HepG2 (cell line): ENCODE results near the gene BPIFB2. TPM values are rescaled to one million over a fixed set of nuclear protein-coding genes. Genes with fewer than 3 reads are reported as not detected.

Experiments
- ARNTL ChIP-seq: sonication (generic); formaldehyde crosslinking; IDR thresholded peaks from 2 replicates; pipeline ENCODE4 v1.4.0; 2020; ENCODE audit warnings: mild to moderate bottlenecking, missing genetic modification reagents
- EHMT2 ChIP-seq: fragments of 200-600 bp; sonication (generic); IDR thresholded peaks from 2 replicates; pipeline ENCODE4 v1.7.0; 2017; ENCODE audit warnings: antibody characterized with exemption, low read depth, low read length, borderline replicate concordance
- HIVEP1 ChIP-seq: sonication (generic); formaldehyde crosslinking; IDR thresholded peaks from 2 replicates; pipeline ENCODE4 v1.4.0; 2020; ENCODE audit warnings: mild to moderate bottlenecking, missing genetic modification reagents
- MTF2 ChIP-seq: sonication (generic); formaldehyde crosslinking; IDR thresholded peaks from 2 replicates; pipeline ENCODE4 v1.5.0; 2020; ENCODE audit warnings: missing genetic modification reagents, borderline replicate concordance
- NCOA1 ChIP-seq: sonication (generic); formaldehyde crosslinking; IDR thresholded peaks from 2 replicates; pipeline ENCODE4 v1.9.0; 2021; ENCODE audit warnings: missing genetic modification reagents
- NFYC ChIP-seq: IDR thresholded peaks from 2 replicates; pipeline ENCODE4 v1.6.1; 2016; ENCODE audit warnings: missing genetic modification reagents, missing compliant biosample characterization
- RFXANK ChIP-seq: IDR thresholded peaks from 2 replicates; pipeline ENCODE4 v1.6.1; 2016
- TOPORS ChIP-seq: sonication (generic); formaldehyde crosslinking; IDR thresholded peaks from 2 replicates; pipeline ENCODE4 v1.8.0; 2023; ENCODE audit warnings: mild to moderate bottlenecking, missing genetic modification reagents
- TRIM22 ChIP-seq: fragments of 450-650 bp; IDR thresholded peaks from 2 replicates; pipeline ENCODE4 v1.6.1; 2017
- U2AF2 ChIP-seq: fragments of 200-400 bp; formaldehyde crosslinking; IDR thresholded peaks from 2 replicates; pipeline ENCODE4 v1.6.1; 2017; ENCODE audit warnings: low read depth, mild to moderate bottlenecking, low read length
- ZMAT3 ChIP-seq: sonication (generic); formaldehyde crosslinking; conservative IDR thresholded peaks from 2 replicates; pipeline ENCODE4 v1.7.0; 2021; ENCODE audit warnings: missing genetic modification reagents
- ZNF550 ChIP-seq: sonication (generic); formaldehyde crosslinking; IDR thresholded peaks from 2 replicates; pipeline ENCODE4 v1.4.0; 2020; ENCODE audit warnings: mild to moderate bottlenecking, missing genetic modification reagents, borderline replicate concordance
- ZNF747 ChIP-seq: sonication (generic); formaldehyde crosslinking; IDR thresholded peaks from 2 replicates; pipeline ENCODE4 v1.8.1; 2023; ENCODE audit warnings: missing genetic modification reagents, mild to moderate bottlenecking, borderline replicate concordance
- ZNF780A ChIP-seq: sonication (generic); formaldehyde crosslinking; IDR thresholded peaks from 2 replicates; pipeline ENCODE4 v1.8.0; 2022; ENCODE audit warnings: mild to moderate bottlenecking, missing genetic modification reagents, moderate library complexity
- ZNF83 ChIP-seq: sonication (generic); formaldehyde crosslinking; IDR thresholded peaks from 2 replicates; pipeline ENCODE4 v1.4.0; 2020; ENCODE audit warnings: missing genetic modification reagents, mild to moderate bottlenecking, borderline replicate concordance
- polyA plus RNA-seq, 8 experiments: library from polyadenylated mRNA; depleted of rRNA in 3 of 8; stranded (reverse) in 7 of 8; unstranded in 1 of 8; fragments of >200 nt; fragmentation: Illumina TruSeq in 4 of 8; extraction: Trizol in 4 of 8; gene quantifications; 2 replicates each; pipeline versions ENCODE4 v1.2.1 to v1.2.3, GENCODE V29; 2011 to 2016; ENCODE audit warnings: low read depth in 4 of 8, missing spikeins in 1 of 8, mixed read lengths in 1 of 8; ENCODE audit not compliant: insufficient read depth in 1 of 8
- total RNA-seq, 5 experiments: library from RNA; depleted of rRNA; stranded (reverse); fragments of >200 nt; fragmentation: Illumina TruSeq; extraction: Trizol; gene quantifications; 2 replicates each; pipeline ENCODE4 v1.2.3, GENCODE V29; 2016; ENCODE audit warnings: low read depth in 1 of 5
- TF ChIP-seq, protein P1 (sequence below), 2 experiments: IDR thresholded peaks; 2 replicates each; pipeline ENCODE4 v1.6.1; 2011 to 2012; ENCODE audit warnings: low read length in 2 of 2, borderline replicate concordance in 1 of 2, low read depth in 1 of 2, mild to moderate bottlenecking in 1 of 2, moderate library complexity in 1 of 2
- TF ChIP-seq, protein P2 (sequence below): sonication (generic); formaldehyde crosslinking; IDR thresholded peaks from 2 replicates; pipeline ENCODE4 v1.4.0; 2020; ENCODE audit warnings: missing genetic modification reagents, borderline replicate concordance

Gene BPIFB2
- total and polyA plus RNA-seq, 2 of the 13 experiments (the other 11 are each of a cell fraction or from before 2014, with no cell fraction given) = 54.5 to 902 TPM

DNA sequence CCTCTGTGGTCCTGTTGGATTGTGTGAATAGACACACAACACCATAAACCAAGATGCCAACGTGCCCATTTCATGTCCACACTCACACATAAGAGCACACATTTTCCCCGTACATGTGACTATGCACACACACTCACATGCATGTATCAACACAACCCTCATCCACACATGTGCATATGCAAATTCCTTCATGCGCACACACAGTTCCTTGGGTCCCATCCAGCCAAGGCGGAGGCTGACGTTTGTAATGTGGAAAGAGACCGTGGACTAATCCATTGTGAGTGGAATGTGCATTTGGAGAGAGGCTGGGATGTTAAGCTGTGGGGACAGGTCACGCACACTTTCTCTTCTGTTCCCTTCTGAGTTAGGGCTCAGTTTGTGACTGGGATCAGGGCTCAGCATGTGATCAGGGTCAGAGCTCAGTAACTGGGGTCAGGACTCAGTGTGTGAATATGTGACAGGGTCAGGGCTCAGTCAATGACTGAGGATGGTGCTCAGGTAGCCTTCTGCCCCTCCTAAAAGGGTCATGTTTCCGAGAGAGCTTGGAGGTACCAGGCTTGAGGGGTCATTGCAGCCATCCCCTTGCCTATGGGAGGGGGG, 628 bp upstream of the BPIFB2 start (continued):
- TF ChIP-seq ZNF780A (peak; percentile 80; the same call in 1 of the 2 replicates), ZNF550 (CRISPR knock-in tag) (0 out of 2 replicates have a peak, but pooled peaks have one; percentile 17), MTF2 (CRISPR knock-in tag) (0 out of 2 replicates have a peak, but pooled peaks have one; percentile 76), NCOA1 (CRISPR knock-in tag) (no peak), TOPORS (no peak), U2AF2 (no peak), EHMT2 (no peak), NFYC (CRISPR knock-in tag) (no peak), HIVEP1 (CRISPR knock-in tag) (0 out of 2 replicates have a peak, but pooled peaks have one; percentile 5), RFXANK (CRISPR knock-in tag) (no peak), ZNF83 (no peak), ZNF747 (CRISPR knock-in tag) (no peak), ZMAT3 (CRISPR knock-in tag) (peak; percentile 35; the same call in 1 of the 2 replicates), ARNTL (CRISPR knock-in tag) (peak; percentile 13), TRIM22 (no peak)
- TF ChIP-seq, protein P1, sequence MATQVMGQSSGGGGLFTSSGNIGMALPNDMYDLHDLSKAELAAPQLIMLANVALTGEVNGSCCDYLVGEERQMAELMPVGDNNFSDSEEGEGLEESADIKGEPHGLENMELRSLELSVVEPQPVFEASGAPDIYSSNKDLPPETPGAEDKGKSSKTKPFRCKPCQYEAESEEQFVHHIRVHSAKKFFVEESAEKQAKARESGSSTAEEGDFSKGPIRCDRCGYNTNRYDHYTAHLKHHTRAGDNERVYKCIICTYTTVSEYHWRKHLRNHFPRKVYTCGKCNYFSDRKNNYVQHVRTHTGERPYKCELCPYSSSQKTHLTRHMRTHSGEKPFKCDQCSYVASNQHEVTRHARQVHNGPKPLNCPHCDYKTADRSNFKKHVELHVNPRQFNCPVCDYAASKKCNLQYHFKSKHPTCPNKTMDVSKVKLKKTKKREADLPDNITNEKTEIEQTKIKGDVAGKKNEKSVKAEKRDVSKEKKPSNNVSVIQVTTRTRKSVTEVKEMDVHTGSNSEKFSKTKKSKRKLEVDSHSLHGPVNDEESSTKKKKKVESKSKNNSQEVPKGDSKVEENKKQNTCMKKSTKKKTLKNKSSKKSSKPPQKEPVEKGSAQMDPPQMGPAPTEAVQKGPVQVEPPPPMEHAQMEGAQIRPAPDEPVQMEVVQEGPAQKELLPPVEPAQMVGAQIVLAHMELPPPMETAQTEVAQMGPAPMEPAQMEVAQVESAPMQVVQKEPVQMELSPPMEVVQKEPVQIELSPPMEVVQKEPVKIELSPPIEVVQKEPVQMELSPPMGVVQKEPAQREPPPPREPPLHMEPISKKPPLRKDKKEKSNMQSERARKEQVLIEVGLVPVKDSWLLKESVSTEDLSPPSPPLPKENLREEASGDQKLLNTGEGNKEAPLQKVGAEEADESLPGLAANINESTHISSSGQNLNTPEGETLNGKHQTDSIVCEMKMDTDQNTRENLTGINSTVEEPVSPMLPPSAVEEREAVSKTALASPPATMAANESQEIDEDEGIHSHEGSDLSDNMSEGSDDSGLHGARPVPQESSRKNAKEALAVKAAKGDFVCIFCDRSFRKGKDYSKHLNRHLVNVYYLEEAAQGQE (IDR thresholded peaks at IDR 0.05; ENCODE audit: borderline replicate concordance in 1 of 2, low read depth in 1 of 2, low read length in 2 of 2) = no peak
- TF ChIP-seq, protein P2, sequence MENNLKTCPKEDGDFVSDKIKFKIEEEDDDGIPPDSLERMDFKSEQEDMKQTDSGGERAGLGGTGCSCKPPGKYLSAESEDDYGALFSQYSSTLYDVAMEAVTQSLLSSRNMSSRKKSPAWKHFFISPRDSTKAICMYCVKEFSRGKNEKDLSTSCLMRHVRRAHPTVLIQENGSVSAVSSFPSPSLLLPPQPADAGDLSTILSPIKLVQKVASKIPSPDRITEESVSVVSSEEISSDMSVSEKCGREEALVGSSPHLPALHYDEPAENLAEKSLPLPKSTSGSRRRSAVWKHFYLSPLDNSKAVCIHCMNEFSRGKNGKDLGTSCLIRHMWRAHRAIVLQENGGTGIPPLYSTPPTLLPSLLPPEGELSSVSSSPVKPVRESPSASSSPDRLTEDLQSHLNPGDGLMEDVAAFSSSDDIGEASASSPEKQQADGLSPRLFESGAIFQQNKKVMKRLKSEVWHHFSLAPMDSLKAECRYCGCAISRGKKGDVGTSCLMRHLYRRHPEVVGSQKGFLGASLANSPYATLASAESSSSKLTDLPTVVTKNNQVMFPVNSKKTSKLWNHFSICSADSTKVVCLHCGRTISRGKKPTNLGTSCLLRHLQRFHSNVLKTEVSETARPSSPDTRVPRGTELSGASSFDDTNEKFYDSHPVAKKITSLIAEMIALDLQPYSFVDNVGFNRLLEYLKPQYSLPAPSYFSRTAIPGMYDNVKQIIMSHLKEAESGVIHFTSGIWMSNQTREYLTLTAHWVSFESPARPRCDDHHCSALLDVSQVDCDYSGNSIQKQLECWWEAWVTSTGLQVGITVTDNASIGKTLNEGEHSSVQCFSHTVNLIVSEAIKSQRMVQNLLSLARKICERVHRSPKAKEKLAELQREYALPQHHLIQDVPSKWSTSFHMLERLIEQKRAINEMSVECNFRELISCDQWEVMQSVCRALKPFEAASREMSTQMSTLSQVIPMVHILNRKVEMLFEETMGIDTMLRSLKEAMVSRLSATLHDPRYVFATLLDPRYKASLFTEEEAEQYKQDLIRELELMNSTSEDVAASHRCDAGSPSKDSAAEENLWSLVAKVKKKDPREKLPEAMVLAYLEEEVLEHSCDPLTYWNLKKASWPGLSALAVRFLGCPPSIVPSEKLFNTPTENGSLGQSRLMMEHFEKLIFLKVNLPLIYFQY (CRISPR knock-in tag) = no peak
